GM20431 (cell line): ENCODE results near the gene PAX7.

Experiments used
- in situ Hi-C: fragments of 300-500 bp; cut with MseI, MboI; formaldehyde crosslinking; loops from one replicate; pipeline ENCODE4 v1.15.0; 2020; ENCODE audit warnings: low sequenced_read_pairs; ENCODE audit not compliant: unreplicated experiment

Gene PAX7

GRCh38 chr1:18653916-18654315 is 23.3 kb downstream of the PAX7 start:
- in situ Hi-C loops: no loop called here

- in situ Hi-C loops: no loop called here
Observed at GRCh38 chr1:18654599-18654998, 24.0 kb downstream of the PAX7 start.

- in situ Hi-C loops: no loop called here
Observed at GRCh38 chr1:18657506-18658201, 27.0 kb downstream of the PAX7 start.

- in situ Hi-C loops: no loop called here
Observed at GRCh38 chr1:18658831-18659230, 28.2 kb downstream of the PAX7 start.

- in situ Hi-C loops: no loop called here
Observed at GRCh38 chr1:18661404-18662285, 31.0 kb downstream of the PAX7 start.

- in situ Hi-C loops: no loop called here
Observed at GRCh38 chr1:18662286-18662639, 31.6 kb downstream of the PAX7 start.

- in situ Hi-C loops: no loop called here
Observed at GRCh38 chr1:18666317-18666920, 35.8 kb downstream of the PAX7 start.

- in situ Hi-C loops: no loop called here
Observed at GRCh38 chr1:18667333-18667732, 36.7 kb downstream of the PAX7 start.

- in situ Hi-C loops: no loop called here
Observed at GRCh38 chr1:18668046-18668445, 37.4 kb downstream of the PAX7 start.

GRCh38 chr1:18668750-18669404 is 38.2 kb downstream of the PAX7 start:
- in situ Hi-C loops: no loop called here

GRCh38 chr1:18670121-18670867 is 39.6 kb downstream of the PAX7 start:
- in situ Hi-C loops: no loop called here

GRCh38 chr1:18670868-18671225 is 40.2 kb downstream of the PAX7 start:
- in situ Hi-C loops: no loop called here

GRCh38 chr1:18673976-18674375 is 43.3 kb downstream of the PAX7 start:
- in situ Hi-C loops: no loop called here

- in situ Hi-C loops: no loop called here
Observed at GRCh38 chr1:18676332-18676781, 45.7 kb downstream of the PAX7 start.

- in situ Hi-C loops: no loop called here
Observed at GRCh38 chr1:18681423-18681835, 50.8 kb downstream of the PAX7 start.

- in situ Hi-C loops: no loop called here
Observed at GRCh38 chr1:18682375-18682774, 51.7 kb downstream of the PAX7 start.

- in situ Hi-C loops: no loop called here
Observed at GRCh38 chr1:18684303-18684702, 53.7 kb downstream of the PAX7 start.

- in situ Hi-C loops: no loop called here
Observed at GRCh38 chr1:18686540-18686939, 55.9 kb downstream of the PAX7 start.

- in situ Hi-C loops: no loop called here
Observed at GRCh38 chr1:18687273-18687672, 56.6 kb downstream of the PAX7 start.

GRCh38 chr1:18691648-18692047 is 61.0 kb downstream of the PAX7 start:
- in situ Hi-C loops: no loop called here
